T-helper 2 cell treated with Interferon-gamma antibody and Interleukin-4, amounts not matched to agents 5 μg/mL and 100 μg/mL, for 36 hours (primary cell): Measurements from ENCODE around the gene GNG2.

ENCODE experiments used
- DNase-seq: peaks from one replicate; pipeline ENCODE4 v3.0.0; 2021; ENCODE audit warnings: low spot score
- H3K27ac Mint-ChIP-seq: one replicate; pipeline ENCODE4 v1.8.0; 2021; ENCODE audit warnings: mild to moderate bottlenecking, mixed read lengths
- H3K27me3 Mint-ChIP-seq: one replicate; pipeline ENCODE4 v1.8.0; 2021; ENCODE audit warnings: low read depth, mixed read lengths
- H3K36me3 Mint-ChIP-seq: one replicate; pipeline ENCODE4 v1.8.0; 2021; ENCODE audit warnings: low read depth, mixed read lengths
- H3K4me1 Mint-ChIP-seq: one replicate; pipeline ENCODE4 v1.8.0; 2021; ENCODE audit warnings: low read depth, mixed read lengths
- H3K4me3 Mint-ChIP-seq: one replicate; pipeline ENCODE4 v1.8.0; 2022; ENCODE audit warnings: mild to moderate bottlenecking, moderate library complexity, mixed read lengths
- H3K9me3 Mint-ChIP-seq: one replicate; pipeline ENCODE4 v1.8.0; 2021; ENCODE audit warnings: mixed read lengths

GNG2 gene

DNA sequence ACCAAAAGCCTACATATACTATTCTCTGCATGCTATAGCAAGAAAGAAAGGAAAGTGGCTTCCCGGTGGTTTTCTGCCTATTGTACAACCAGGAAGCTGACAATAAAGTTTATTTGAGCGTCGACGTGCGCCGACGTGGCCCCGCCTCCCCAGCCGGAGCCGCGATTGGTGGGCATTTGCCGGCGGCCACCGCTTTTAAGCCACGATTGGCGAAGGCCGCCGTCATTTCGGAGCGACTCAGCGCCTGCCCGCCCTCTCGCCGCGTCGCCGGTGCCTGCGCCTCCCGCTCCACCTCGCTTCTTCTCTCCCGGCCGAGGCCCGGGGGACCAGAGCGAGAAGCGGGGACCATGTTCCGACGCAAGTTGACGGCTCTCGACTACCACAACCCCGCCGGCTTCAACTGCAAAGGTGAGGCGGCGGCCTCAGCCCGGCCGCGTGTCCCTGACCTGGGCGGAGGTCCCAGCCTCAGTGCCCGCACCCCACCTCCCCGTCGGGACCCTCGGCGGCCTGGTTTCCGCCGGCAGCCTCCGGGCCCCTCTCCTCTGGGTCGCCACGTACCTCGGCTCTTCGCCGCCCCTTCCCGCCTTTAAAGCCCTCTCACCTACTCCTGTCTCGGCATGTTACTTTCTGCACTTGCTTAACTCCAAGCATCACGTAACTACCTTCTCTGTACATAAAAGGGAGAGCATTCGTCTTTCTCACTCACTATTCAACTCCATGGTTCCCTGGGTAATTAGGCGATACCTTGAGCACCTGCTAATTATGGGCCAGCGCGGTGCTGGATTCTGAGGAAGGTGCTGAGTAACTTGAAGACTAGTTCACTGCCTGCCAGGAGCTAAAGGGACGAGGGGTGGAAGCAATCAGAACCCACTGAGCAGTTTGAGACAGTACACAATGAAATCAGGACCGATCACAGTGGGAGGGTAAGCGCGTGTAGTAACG, 129.2 kb downstream of the GNG2 start, which contains the start of gene RTRAF:
TSS of gene RTRAF (plus strand) at position 254 of the 942 bp plus-strand sequence. CDS start at position 348, 94 bp downstream.
- Mint-ChIP-seq H3K4me1 (peaks cover 29% of the 10 kb centered on the region), H3K9me3 (no peaks in the 10 kb centered on the region), H3K4me3 (peak within 1 kb of the TSS; percentile 97), H3K36me3 (peaks cover 26% of the 10 kb centered on the region), H3K27ac (peak within 1 kb of the TSS; percentile 96), H3K27me3 (no peaks in the 10 kb centered on the region)
- peak; percentile 93 for DNase-seq

DNA sequence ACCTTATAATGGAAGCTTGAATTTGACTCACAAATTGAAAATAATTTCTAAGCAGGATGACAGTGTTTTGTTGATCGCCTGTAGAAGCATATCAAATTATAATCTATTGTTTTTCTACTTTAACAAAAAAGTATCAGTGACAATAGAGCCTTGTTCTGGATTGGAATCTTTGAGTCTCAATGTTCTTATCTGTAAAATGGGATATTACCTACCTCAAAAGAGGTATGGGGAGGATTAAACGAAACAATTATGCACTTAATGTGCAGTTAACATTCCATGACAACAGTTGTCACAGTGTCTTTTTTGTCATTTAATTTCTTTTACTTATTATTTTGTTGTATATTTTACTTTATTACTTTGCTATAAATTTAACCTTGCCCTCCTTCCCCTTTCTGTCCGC, 130.1 kb downstream of the GNG2 start:
- Mint-ChIP-seq H3K4me1 (peaks cover 32% of the 10 kb centered on the region), H3K9me3 (no peaks in the 10 kb centered on the region), H3K4me3 (peak overlapping the region; percentile 97), H3K36me3 (peaks cover 33% of the 10 kb centered on the region), H3K27me3 (no peaks in the 10 kb centered on the region), H3K27ac (peak overlapping the region; percentile 96)
- DNase-seq: no peak

DNA sequence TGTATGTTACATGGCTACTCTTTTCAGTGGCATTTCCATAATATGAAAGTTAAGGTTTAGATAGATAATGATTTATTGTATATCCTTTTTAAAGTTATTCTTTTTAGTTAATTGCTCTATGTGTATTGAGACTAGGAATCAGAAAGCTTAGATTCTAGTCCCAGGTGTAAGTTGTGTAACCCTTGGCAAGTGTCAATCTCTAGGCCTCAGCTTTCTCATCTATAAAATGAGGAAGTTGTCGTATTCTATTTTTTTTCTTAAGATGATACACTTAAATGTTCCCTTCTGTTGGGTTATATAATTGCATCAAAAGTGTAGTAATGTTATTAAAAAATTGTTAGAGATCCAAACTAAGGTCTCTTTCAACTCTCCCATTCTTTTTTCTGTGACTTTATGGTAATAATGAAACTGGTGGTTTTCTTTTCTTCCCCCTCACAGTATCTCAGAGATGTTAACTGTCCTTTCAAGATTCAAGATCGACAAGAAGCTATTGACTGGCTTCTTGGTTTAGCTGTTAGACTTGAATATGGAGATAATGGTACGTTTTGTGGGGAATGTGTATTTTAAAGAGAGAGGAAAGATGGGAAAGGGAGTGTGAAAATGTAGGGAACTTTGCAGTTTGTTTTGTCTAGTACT, 133.0 kb downstream of the GNG2 start:
- Mint-ChIP-seq H3K4me3 (peak overlapping the region; percentile 27), H3K27ac (peak overlapping the region; percentile 64), H3K27me3 (no peaks in the 10 kb centered on the region), H3K4me1 (peaks cover 41% of the 10 kb centered on the region), H3K9me3 (no peaks in the 10 kb centered on the region), H3K36me3 (peaks cover 46% of the 10 kb centered on the region)
- DNase-seq: no peak

DNA sequence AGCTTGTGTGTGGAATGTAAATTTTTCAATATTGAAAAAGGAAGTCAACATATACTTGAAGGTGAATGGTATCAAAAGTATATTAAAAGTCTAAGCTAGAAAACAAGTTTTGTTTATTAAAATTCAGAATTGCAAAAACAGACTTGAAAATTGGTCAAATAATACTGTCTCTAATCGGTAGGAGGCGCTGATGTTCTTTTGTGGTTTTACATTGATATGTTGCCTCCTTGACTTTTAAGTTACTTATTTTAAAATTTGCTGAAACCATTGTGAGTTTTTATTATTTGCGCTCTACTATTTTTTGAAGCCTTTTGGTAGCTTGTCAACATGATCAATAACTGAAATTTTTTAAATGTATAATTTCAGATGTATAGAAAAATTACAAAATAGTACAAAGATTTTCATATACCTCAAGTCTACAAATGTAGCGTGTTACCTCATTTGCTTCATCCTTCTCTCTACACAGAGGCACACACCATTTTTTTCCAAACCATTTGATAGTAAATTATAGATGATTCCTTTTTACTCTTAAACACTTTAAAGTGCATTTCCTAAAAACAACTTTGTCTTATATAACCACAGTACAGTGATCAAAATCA, 135.8 kb downstream of the GNG2 start:
- Mint-ChIP-seq H3K27me3 (no peaks in the 10 kb centered on the region), H3K36me3 (peaks cover 59% of the 10 kb centered on the region), H3K9me3 (no peaks in the 10 kb centered on the region), H3K27ac (no peak overlapping the region), H3K4me1 (peaks cover 29% of the 10 kb centered on the region), H3K4me3 (no peak overlapping the region)
- DNase-seq: no peak

DNA sequence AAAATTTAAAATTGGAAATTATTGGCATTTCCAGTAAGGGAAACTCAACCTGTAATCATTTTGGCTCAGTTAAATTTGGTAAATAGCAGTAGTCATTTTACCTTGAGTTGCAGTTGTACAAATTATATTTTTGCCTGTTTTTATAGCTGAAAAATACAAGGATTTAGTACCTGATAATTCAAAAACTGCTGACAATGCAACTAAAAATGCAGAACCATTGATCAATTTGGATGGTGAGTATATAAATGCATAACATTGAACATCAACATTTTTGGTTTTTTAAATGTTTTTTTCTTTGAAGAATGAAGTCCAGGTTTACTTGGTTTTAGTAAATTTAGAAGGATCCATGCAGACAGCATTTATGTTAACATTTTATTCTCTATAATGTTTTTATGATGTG, 137.9 kb downstream of the GNG2 start:
- Mint-ChIP-seq H3K9me3 (no peaks in the 10 kb centered on the region), H3K4me1 (peaks cover 22% of the 10 kb centered on the region), H3K27me3 (no peaks in the 10 kb centered on the region), H3K27ac (no peak overlapping the region), H3K4me3 (no peak overlapping the region), H3K36me3 (peaks cover 66% of the 10 kb centered on the region)
- no peak for DNase-seq

DNA sequence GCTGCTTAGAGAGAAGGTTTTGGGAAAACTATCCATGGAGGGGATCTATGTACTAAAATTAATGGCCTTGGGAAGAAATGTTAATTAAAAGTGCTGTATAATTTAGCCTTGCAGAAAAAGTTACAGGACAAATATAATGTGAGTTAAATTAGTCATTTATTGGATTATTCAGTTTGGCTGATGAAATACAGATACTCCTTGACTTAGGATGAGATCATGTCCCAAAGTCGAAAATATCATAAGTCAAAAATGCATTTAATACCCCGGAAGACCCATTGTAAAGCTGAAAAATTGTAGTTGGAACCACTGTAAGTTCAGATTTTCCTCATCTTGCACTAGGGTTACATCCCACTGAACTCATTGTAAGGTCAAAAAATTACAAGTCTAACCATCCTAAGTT, 138.7 kb downstream of the GNG2 start:
- Mint-ChIP-seq H3K36me3 (peaks cover 64% of the 10 kb centered on the region), H3K27ac (no peak overlapping the region), H3K4me1 (peaks cover 15% of the 10 kb centered on the region), H3K9me3 (no peaks in the 10 kb centered on the region), H3K4me3 (no peak overlapping the region), H3K27me3 (no peaks in the 10 kb centered on the region)
- DNase-seq: no peak

DNA sequence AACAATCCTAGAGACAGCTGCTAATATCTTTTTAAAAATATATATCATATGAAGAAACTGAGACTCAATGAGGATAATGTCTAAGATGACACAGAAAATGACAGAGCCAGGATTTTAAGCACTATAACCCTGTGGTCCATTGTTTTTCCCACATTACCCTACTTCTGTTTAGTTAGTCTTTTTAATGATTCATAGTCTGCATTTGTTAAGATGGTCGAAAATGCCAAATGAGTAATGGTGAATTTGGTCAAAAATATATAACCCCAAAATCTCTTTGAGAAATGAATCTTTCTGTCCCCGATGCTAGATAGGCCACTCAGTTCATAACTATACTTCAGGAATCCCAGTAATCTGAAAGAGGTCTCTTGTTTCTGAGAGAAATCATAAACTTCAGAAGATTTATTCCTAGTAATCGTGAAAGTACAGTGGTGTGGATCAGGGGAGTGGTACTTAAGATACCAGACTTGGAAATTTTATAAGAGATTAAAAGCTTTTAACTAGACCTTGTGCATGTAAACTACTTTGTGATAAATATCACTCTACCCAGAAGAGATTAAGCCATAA, 139.7 kb downstream of the GNG2 start:
- Mint-ChIP-seq H3K4me3 (no peak overlapping the region), H3K27me3 (no peaks in the 10 kb centered on the region), H3K9me3 (no peaks in the 10 kb centered on the region), H3K27ac (no peak overlapping the region), H3K4me1 (peaks cover 12% of the 10 kb centered on the region), H3K36me3 (peaks cover 64% of the 10 kb centered on the region)
- no peak for DNase-seq

DNA sequence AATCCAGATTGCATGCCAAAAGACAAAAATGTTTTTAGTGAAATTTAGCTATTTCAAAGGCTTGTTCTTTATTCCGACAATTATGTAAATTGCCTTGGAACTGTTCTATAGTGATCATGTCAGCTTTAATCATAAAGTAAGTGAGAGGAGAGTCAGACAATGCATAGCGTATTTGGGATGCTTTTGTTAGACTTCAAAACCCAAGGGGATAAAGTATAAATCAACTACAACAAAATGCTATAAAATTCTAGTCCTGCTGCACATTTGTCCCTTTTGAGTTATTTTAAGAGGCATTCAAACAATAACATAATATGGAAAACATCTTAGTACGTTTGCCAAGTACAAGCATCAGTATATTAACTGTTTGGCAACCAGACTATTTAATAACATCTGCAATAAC, 140.3 kb downstream of the GNG2 start:
- Mint-ChIP-seq H3K4me3 (no peak overlapping the region), H3K9me3 (no peaks in the 10 kb centered on the region), H3K4me1 (peaks cover 12% of the 10 kb centered on the region), H3K27ac (no peak overlapping the region), H3K27me3 (no peaks in the 10 kb centered on the region), H3K36me3 (peaks cover 65% of the 10 kb centered on the region)
- DNase-seq: no peak

DNA sequence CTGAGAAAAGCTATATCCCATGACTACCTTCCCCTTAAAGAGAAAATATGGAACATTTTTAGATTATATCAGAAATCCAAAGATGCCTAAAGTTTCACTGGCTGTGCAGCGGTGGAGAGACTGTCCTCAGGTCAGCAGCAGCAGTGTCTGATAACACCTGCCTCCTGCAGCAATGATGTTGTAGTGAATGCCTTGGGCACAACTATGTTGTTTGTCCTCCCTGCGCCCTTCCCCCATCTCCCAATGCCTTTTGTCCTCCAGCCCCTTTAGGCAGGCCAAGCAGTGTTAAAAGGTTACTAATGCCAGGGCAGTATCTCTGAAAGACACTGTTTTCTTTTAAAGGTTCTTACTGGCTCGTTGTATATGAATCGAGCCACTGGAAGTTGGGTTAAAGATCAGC, 142.1 kb downstream of the GNG2 start:
- no peak overlapping the region for H3K4me3 Mint-ChIP-seq
- peaks cover 2% of the 10 kb centered on the region for H3K4me1 Mint-ChIP-seq
- H3K27ac Mint-ChIP-seq: no peak overlapping the region
- DNase-seq: no peak
- no peaks in the 10 kb centered on the region for H3K9me3 Mint-ChIP-seq
- H3K36me3 Mint-ChIP-seq: peaks cover 64% of the 10 kb centered on the region
- no peaks in the 10 kb centered on the region for H3K27me3 Mint-ChIP-seq

DNA sequence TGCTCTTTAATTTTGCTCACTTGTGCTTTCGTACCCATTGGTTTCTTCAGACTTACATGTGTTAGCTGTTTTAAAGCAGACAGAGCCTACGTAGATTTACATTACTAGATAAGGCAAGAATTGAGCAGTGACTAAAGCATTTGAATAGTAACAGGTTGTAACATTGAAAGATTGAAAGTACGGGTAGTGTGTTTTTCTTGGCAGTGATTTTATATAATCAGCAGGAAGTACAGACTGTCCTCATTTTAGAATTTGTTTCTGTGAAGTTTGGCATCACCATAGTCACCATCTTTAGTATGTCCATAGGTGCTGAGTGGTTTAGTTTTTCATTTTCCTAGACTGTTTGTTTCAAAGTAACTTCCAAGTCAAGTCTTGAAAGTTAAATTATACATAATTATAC, 142.9 kb downstream of the GNG2 start:
- peaks cover 2% of the 10 kb centered on the region for H3K4me1 Mint-ChIP-seq
- no peak for DNase-seq
- H3K9me3 Mint-ChIP-seq: no peaks in the 10 kb centered on the region
- no peak overlapping the region for H3K27ac Mint-ChIP-seq
- peaks cover 72% of the 10 kb centered on the region for H3K36me3 Mint-ChIP-seq
- H3K4me3 Mint-ChIP-seq: no peak overlapping the region
- no peaks in the 10 kb centered on the region for H3K27me3 Mint-ChIP-seq

DNA sequence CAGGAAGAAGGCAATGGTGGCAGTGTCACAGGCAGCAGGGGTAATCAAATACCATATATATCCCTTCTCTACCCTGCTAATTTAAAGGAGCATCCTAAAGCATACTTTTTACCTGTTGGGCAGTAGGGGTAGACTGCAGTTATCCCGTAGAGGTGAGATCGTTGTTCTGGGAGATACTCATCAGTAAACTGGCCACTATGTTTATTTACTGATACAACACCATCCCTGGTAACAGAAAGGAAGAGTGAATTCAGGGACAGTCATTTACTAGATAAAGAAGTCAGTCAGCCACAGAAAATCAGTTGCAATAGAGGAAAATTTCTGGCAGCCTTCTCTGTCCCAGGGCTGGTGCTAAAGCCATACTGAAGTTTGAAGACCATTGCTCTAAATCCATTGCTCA, 145.2 kb downstream of the GNG2 start:
- Mint-ChIP-seq H3K27ac (no peak overlapping the region), H3K9me3 (no peaks in the 10 kb centered on the region), H3K36me3 (peaks cover 67% of the 10 kb centered on the region), H3K4me3 (no peak overlapping the region), H3K4me1 (peaks cover 2% of the 10 kb centered on the region), H3K27me3 (no peaks in the 10 kb centered on the region)
- DNase-seq: no peak

DNA sequence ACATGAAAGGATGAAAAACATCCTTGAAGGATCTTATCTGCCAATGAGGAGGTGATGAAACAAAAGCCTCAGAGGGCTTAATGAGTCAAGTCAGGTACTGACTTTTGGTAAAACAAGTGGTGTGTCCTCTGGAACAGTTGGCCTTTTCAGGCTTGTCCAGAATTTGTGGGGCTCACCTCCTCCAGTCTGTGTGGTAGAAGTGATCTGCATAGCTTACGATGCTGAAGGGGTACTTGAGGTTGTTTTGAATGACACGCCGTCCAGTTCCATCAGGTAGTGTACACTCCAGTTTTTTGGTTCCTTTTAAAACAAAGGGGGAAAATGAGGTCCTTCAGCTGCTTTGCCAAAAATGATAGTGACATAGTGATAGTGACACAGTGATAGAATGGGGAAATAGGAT, 145.9 kb downstream of the GNG2 start:
- Mint-ChIP-seq H3K36me3 (peaks cover 68% of the 10 kb centered on the region), H3K4me3 (no peak overlapping the region), H3K9me3 (no peaks in the 10 kb centered on the region), H3K27me3 (no peaks in the 10 kb centered on the region), H3K4me1 (peaks cover 2% of the 10 kb centered on the region), H3K27ac (no peak overlapping the region)
- DNase-seq: no peak

DNA sequence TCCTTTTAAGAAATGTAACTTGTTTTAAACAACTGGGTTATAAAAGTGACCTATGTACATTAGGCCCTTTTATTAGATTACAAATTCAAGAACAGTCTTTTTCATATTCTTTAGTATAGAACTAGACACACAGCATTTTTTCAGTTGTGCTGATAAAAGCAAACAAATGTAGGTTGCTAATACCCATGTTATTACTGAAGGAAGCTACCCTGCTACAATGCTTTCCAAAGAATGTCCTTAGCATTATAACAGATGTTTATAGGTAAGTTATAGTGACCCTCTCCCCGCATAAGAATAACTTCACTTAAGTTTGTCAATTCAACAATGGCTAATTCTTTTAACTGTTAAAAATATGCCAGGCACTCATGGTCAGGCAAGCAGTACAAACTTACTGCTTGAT, 146.8 kb downstream of the GNG2 start:
- no peaks in the 10 kb centered on the region for H3K27me3 Mint-ChIP-seq
- H3K4me1 Mint-ChIP-seq: peaks cover 2% of the 10 kb centered on the region
- H3K27ac Mint-ChIP-seq: no peak overlapping the region
- DNase-seq: no peak
- H3K9me3 Mint-ChIP-seq: no peaks in the 10 kb centered on the region
- H3K4me3 Mint-ChIP-seq: no peak overlapping the region
- H3K36me3 Mint-ChIP-seq: peaks cover 68% of the 10 kb centered on the region

DNA sequence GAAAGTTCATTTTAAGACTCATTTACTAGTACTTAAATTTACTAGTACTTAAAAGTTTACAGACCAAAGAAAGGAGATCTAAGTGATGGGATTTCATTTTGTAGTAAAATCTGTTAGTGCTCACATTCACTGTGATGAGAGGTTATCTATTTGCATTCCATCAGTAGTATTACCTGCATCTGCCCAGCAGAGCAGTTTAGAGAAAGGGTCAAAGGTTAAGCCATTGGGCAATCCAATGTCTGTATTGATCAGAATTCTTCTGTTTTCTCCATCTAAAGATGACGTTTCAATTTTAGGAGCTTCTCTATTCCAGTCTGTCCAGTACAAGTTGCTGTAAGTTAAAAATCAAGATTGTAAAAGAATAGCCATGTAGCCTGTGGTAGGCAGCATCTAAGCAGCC, 147.2 kb downstream of the GNG2 start:
- Mint-ChIP-seq H3K9me3 (no peaks in the 10 kb centered on the region), H3K36me3 (peaks cover 64% of the 10 kb centered on the region), H3K27ac (no peak overlapping the region), H3K4me1 (peaks cover 2% of the 10 kb centered on the region), H3K4me3 (no peak overlapping the region), H3K27me3 (no peaks in the 10 kb centered on the region)
- DNase-seq: no peak
